Fibroblast of lung (primary cell): ENCODE results near the gene LUZP2.

Experiments
- EZH2 ChIP-seq: IDR thresholded peaks from 2 replicates; pipeline ENCODE4 v1.5.1; 2012; ENCODE audit warnings: low read length, control low read depth, mild to moderate bottlenecking; ENCODE audit errors: missing control alignments
- TF ChIP-seq, protein P1 (sequence below), 2 donors: IDR thresholded peaks in 1 of 2; conservative IDR thresholded peaks in 1 of 2; 1 replicate in 1 of 2; 2 replicates in 1 of 2; pipeline ENCODE4 v1.5.1; 2011 to 2012; ENCODE audit warnings: low read length in 2 of 2, control low read depth in 1 of 2, inconsistent platforms in 1 of 2, low read depth in 1 of 2, mild to moderate bottlenecking in 1 of 2

- TF ChIP-seq, protein P1, sequence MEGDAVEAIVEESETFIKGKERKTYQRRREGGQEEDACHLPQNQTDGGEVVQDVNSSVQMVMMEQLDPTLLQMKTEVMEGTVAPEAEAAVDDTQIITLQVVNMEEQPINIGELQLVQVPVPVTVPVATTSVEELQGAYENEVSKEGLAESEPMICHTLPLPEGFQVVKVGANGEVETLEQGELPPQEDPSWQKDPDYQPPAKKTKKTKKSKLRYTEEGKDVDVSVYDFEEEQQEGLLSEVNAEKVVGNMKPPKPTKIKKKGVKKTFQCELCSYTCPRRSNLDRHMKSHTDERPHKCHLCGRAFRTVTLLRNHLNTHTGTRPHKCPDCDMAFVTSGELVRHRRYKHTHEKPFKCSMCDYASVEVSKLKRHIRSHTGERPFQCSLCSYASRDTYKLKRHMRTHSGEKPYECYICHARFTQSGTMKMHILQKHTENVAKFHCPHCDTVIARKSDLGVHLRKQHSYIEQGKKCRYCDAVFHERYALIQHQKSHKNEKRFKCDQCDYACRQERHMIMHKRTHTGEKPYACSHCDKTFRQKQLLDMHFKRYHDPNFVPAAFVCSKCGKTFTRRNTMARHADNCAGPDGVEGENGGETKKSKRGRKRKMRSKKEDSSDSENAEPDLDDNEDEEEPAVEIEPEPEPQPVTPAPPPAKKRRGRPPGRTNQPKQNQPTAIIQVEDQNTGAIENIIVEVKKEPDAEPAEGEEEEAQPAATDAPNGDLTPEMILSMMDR (conservative IDR thresholded peaks at IDR 0.05 in 1 of 2, IDR thresholded peaks at IDR 0.05 in 1 of 2; ENCODE audit: low read depth in 1 of 2, low read length in 2 of 2) = no peak
- TF ChIP-seq EZH2 = no peak
Observed at GRCh38 chr11:24819863-24820434, 323.1 kb downstream of the LUZP2 start.
